ENCODE data around the gene DMXL2.

The DMXL2 gene

DNA sequence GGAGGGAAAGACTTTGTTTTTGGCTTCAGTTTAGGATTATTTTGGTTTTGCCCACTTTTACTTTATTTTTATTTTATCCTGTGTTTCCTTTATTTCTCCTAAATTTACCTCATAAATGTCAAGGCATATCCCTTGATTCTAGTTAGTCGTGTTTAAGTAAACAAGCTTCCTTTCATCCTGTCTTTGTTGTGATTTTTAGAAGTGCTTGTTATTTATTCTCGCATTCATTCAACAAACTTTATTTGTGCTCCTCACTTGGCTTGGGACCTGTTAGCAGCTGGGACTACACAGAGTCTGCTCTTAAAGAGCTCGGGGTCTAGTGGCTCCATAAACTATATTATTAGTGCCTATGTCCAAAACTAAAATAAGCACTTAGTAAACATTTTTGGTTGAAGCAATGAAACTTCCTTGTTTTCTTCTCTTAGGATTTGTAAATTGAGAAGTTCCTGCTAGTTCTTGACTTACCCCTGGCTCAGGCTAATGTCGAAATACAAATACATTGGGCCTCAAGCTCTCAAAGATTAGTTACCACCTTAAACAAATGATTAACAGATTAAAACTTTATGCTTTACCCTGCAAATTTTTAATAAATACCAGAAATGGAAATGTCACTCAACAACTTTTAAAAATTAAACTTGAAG is 19.0 kb upstream of the DMXL2 start:
- DNase-seq (ENCODE audit: extremely low read depth, low read depth) = no peak
- no peak overlapping the region for H3K4me3 ChIP-seq (replicated peaks; ENCODE audit: low read depth, low read length)
- TF ChIP-seq, protein P1, sequence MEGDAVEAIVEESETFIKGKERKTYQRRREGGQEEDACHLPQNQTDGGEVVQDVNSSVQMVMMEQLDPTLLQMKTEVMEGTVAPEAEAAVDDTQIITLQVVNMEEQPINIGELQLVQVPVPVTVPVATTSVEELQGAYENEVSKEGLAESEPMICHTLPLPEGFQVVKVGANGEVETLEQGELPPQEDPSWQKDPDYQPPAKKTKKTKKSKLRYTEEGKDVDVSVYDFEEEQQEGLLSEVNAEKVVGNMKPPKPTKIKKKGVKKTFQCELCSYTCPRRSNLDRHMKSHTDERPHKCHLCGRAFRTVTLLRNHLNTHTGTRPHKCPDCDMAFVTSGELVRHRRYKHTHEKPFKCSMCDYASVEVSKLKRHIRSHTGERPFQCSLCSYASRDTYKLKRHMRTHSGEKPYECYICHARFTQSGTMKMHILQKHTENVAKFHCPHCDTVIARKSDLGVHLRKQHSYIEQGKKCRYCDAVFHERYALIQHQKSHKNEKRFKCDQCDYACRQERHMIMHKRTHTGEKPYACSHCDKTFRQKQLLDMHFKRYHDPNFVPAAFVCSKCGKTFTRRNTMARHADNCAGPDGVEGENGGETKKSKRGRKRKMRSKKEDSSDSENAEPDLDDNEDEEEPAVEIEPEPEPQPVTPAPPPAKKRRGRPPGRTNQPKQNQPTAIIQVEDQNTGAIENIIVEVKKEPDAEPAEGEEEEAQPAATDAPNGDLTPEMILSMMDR (IDR thresholded peaks at IDR 0.05; ENCODE audit: low read depth, low read length, missing control alignments) = no peak

DNA sequence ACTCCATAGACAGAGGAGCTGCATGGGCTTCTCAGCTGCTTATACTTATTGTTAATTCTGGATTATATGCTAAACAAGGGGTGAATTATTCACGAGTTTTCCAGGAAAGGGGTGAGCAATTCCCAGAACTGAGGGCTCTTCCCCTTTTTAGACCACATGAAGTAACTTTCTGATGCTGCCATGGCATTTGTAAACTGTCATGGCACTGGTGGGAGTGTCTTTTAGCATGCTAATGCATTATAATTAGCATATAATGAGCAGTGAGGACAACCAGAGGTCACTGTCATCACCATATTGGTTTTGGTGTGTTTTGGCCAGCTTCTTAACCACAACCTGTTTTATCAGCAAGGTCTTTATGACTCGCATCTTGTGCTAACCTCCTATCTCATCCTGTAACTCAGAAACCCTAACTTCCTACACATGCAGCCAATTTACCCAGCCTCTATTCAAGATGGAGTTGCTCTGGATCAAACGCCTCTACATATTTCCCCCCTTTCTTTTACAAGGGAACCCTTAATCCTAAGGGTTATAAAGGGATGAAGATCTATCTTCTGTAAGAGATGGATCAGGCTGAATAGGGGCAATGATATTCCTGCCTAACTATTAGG is 12.1 kb upstream of the DMXL2 start:
- no peak for DNase-seq (ENCODE audit: extremely low read depth, low read depth)
- no peak overlapping the region for H3K4me3 ChIP-seq (replicated peaks; ENCODE audit: low read depth, low read length)
- TF ChIP-seq, protein P1 (IDR thresholded peaks at IDR 0.05; ENCODE audit: low read depth, low read length, missing control alignments) = no peak

DNA sequence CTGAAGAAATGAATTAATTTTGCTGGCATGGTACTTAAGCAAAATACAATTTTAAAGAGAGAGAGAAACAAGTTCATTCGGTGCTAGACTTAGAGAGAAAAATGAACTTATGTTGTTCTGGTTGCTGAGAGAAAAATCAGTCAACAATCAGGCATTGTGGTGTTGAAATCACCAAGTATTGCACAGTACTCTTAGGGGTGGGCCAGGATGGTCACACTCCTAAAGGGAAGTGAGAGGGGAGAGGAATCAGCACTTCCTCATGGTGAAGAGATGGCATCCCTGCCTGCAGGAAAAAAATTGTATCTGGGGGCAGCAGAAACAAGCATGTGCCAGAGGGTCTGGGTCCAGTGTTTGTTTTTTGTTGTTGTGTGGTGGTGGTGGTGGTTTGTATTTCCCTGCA is 7.0 kb upstream of the DMXL2 start:
- H3K4me3 ChIP-seq (replicated peaks; ENCODE audit: low read depth, low read length) = no peak overlapping the region
- TF ChIP-seq, protein P1 (IDR thresholded peaks at IDR 0.05; ENCODE audit: low read depth, low read length, missing control alignments) = no peak
- no peak for DNase-seq (ENCODE audit: extremely low read depth, low read depth)

DNA sequence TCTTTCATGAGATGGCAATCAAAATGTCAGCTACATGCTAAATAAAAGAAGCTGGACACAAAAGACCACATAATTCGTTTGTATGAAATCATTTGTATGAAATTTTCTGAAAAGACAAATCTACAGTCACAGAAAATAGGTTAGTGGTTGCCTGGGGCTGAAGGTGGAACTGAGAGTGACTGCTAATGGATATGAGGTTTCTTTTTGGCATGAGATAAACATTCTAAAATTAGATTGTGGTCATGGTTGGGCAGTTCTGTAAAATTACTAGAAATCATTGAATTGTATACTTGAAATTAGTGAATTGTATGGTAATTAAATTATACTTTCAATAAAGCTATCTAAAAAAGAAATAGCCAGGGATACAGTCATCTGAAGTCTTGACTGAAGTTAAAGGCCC is 2.7 kb upstream of the DMXL2 start:
- no peak for DNase-seq (ENCODE audit: extremely low read depth, low read depth)
- TF ChIP-seq, protein P1 (IDR thresholded peaks at IDR 0.05; ENCODE audit: low read depth, low read length, missing control alignments) = no peak
- no peak overlapping the region for H3K4me3 ChIP-seq (replicated peaks; ENCODE audit: low read depth, low read length)

DNA sequence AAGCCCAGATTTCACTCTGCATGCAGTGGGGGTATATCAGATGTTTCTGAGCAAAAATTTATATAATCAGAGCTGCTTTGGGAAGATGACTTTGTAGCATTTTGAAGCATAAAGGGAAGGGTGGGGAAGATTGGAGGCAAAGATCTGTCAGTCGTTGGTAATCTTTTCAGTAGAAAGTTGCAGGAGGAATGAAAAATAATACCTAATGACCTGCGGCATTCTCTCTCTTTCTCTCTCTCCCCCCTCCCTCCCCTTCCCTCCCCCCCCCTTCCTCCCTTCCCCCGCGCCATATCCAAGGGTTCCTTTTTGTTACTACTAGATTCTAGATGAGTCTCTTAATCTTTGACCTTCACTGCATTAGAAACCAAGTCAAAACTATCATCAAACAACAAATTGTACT is 1.5 kb upstream of the DMXL2 start:
- TF ChIP-seq, protein P1 (IDR thresholded peaks at IDR 0.05; ENCODE audit: low read depth, low read length, missing control alignments) = no peak
- no peak for DNase-seq (ENCODE audit: extremely low read depth, low read depth)
- H3K4me3 ChIP-seq (replicated peaks; ENCODE audit: low read depth, low read length) = no peak overlapping the region

DNA sequence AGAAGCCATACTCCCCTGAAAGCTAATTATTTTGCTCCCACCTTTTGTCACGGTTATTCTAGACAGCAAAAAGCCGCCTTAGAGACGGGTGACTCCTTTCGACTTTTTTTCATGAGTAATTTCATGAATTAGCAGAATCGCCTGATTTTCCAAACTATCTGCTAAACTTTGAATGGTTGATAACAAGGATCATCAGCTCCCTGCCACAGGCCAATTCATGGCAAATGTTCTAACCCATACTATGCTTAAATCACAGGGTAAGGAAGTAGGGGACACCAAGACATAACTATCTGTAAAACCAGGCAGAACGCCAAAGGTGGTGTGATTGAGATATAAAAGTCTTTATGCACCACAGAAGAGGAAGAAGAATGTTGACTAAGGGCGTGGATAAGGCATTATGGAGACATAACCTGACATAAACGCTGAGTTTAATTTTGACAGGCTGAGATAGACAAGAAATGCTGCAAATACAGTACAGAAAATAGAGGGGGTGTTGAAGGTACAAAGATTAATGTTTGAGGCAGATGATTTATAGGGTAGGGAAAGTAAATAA is 891 bp upstream of the DMXL2 start:
- DNase-seq (ENCODE audit: extremely low read depth, low read depth) = no peak
- TF ChIP-seq, protein P1 (IDR thresholded peaks at IDR 0.05; ENCODE audit: low read depth, low read length, missing control alignments) = no peak
- peak overlapping the region; percentile 79 for H3K4me3 ChIP-seq (replicated peaks; ENCODE audit: low read depth, low read length)
